ENCODE measurements around the gene SH3BP4. TPM values are rescaled to one million over a fixed set of nuclear protein-coding genes. Genes with fewer than 3 reads are reported as not detected.
A peak's percentile ranks its signal among the peaks of the same experiment; 100 is the strongest.

SH3BP4 gene
- total and polyA plus RNA-seq, 2 of the 13 experiments (the other 11 are each of a cell fraction or from before 2014, with no cell fraction given) = 34.6 to 99.1 TPM

GRCh38 chr2:234981197-234982095 lies 29.6 kb downstream of the SH3BP4 start (continued):
- peak; percentile 28 for TF ChIP-seq CREM (IDR thresholded peaks at IDR 0.05)
- TF ChIP-seq CREM (CRISPR knock-in tag; IDR thresholded peaks at IDR 0.05) = no peak
- TF ChIP-seq ZNF670 (CRISPR knock-in tag; IDR thresholded peaks at IDR 0.05; ENCODE audit: borderline replicate concordance) = no peak
- TF ChIP-seq HHEX (CRISPR knock-in tag; IDR thresholded peaks at IDR 0.05) = no peak
- no peak for TF ChIP-seq DBP (CRISPR knock-in tag; IDR thresholded peaks at IDR 0.05; ENCODE audit: not compliant biosample characterization)
- TF ChIP-seq CCDC6 (CRISPR knock-in tag; IDR thresholded peaks at IDR 0.05) = peak; percentile 23; the same call in 1 of the 2 replicates
- TF ChIP-seq GTF2F1 (IDR thresholded peaks at IDR 0.05; ENCODE audit: low read length) = no peak
- TF ChIP-seq NFE2L2 (IDR thresholded peaks at IDR 0.05; ENCODE audit: low read length) = peak; percentile 58
- peak; percentile 44; the same call in 1 of the 2 replicates for TF ChIP-seq GLI4 (CRISPR knock-in tag; IDR thresholded peaks at IDR 0.05; ENCODE audit: borderline replicate concordance)
- TF ChIP-seq IRF1 (CRISPR knock-in tag; IDR thresholded peaks at IDR 0.05; ENCODE audit: low read depth) = no peak
- TF ChIP-seq HOXA5 (CRISPR knock-in tag; IDR thresholded peaks at IDR 0.05) = no peak
- peak; percentile 54; the same call in 1 of the 2 replicates for TF ChIP-seq MYPOP (CRISPR knock-in tag; IDR thresholded peaks at IDR 0.05)
- no peak; the same call in 1 of the 2 replicates for TF ChIP-seq ZNF740 (CRISPR knock-in tag; IDR thresholded peaks at IDR 0.05)
- TF ChIP-seq ZNF7 (CRISPR knock-in tag; IDR thresholded peaks at IDR 0.05) = no peak
- no peak for TF ChIP-seq NCOA5 (CRISPR knock-in tag; IDR thresholded peaks at IDR 0.05)
- TF ChIP-seq KDM2A (CRISPR knock-in tag; IDR thresholded peaks at IDR 0.05; ENCODE audit: borderline replicate concordance, low read depth) = no peak
- TF ChIP-seq JARID2 (CRISPR knock-in tag; IDR thresholded peaks at IDR 0.05; ENCODE audit: insufficient replicate concordance) = no peak
- TF ChIP-seq FOXO1 (CRISPR knock-in tag; IDR thresholded peaks at IDR 0.05) = peak; percentile 66
- peak; percentile 18; the same call in 1 of the 2 replicates for TF ChIP-seq MED13 (CRISPR knock-in tag; IDR thresholded peaks at IDR 0.05)
- TF ChIP-seq PTBP1 (IDR thresholded peaks at IDR 0.05; ENCODE audit: low read depth, low read length, poor library complexity, severe bottlenecking) = no peak
- TF ChIP-seq TARDBP (CRISPR knock-in tag; IDR thresholded peaks at IDR 0.05) = peak; percentile 36; the same call in 1 of the 2 replicates
- TF ChIP-seq PRDM15 (CRISPR knock-in tag; IDR thresholded peaks at IDR 0.05) = no peak
- no peak for TF ChIP-seq HNRNPH1 (optimal IDR thresholded peaks at IDR 0.05; ENCODE audit: low read depth, low read length)

Measured in HepG2 (cell line).